Subcutaneous abdominal adipose tissue (tissue), 5 donors: Measurements from ENCODE around the gene FYN.
A peak's percentile ranks its signal among the peaks of the same experiment; 100 is the strongest.

ENCODE experiments used
- H3K27ac ChIP-seq: one replicate; pipeline ENCODE4 v1.7.0; 2013; ENCODE audit warnings: low read depth, mild to moderate bottlenecking, inconsistent platforms, low read length, moderate library complexity
- H3K27me3 ChIP-seq, 5 donors: one replicate each; pipeline ENCODE4 v1.7.0; 2013; ENCODE audit warnings: low read length in 5 of 5, inconsistent platforms in 1 of 5; ENCODE audit not compliant: control insufficient read depth in 5 of 5, insufficient read depth in 4 of 5
- H3K36me3 ChIP-seq, 5 donors: one replicate each; pipeline ENCODE4 v1.7.0; 2013; ENCODE audit warnings: low read length in 5 of 5; ENCODE audit not compliant: control insufficient read depth in 5 of 5, insufficient read depth in 5 of 5
- H3K4me1 ChIP-seq, 5 donors: one replicate each; pipeline ENCODE4 v1.7.0; 2013; ENCODE audit warnings: low read length in 5 of 5, mild to moderate bottlenecking in 3 of 5, moderate library complexity in 1 of 5; ENCODE audit not compliant: control insufficient read depth in 5 of 5, insufficient read depth in 5 of 5
- H3K4me3 ChIP-seq, 5 donors: one replicate each; pipeline ENCODE4 v1.7.0; 2013; ENCODE audit warnings: low read length in 5 of 5, low read depth in 1 of 5
- H3K9ac ChIP-seq, 5 donors: one replicate each; pipeline ENCODE4 v1.7.0; 2013; ENCODE audit warnings: low read length in 5 of 5, mild to moderate bottlenecking in 4 of 5, moderate library complexity in 3 of 5
- H3K9me3 ChIP-seq, 5 donors: one replicate each; pipeline ENCODE4 v1.7.0; 2013; ENCODE audit warnings: low read length in 5 of 5; ENCODE audit not compliant: control insufficient read depth in 5 of 5
- donor health status: healthy.
- donor health status: healthy.
- donor health status: healthy.
- donor health status: healthy.
- donor health status: healthy.

Gene FYN

DNA sequence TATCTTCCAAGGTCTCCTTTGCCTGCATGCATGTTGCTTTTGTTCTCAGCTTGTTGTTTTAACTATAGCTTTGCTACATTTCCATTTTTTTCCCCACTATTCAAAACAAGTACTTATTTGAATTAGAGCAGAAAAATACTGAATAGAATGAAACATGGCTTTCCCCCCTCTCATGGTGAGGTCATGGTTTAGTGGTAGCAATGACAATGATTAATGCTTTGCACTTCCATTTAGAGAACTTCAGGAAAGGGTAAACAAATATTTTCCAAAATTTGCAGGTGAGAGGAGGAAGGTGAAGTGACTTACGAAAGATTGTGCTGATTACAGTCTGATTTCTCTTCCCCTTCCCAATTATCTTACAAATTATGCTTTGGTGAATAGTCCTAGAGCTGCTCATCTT, 219.8 kb downstream of the FYN start:
- H3K36me3 ChIP-seq, result no peaks in the 10 kb centered on the region
- no peak overlapping the region for H3K27ac ChIP-seq
- no peaks in the 10 kb centered on the region for H3K9me3 ChIP-seq
- H3K4me3 ChIP-seq, result no peak overlapping the region
- no peak overlapping the region for H3K9ac ChIP-seq
- H3K4me1 ChIP-seq, result peaks cover 0 to 10% (median 8%) of the 10 kb centered on the region in 5 donors
- no peaks in the 10 kb centered on the region for H3K27me3 ChIP-seq

DNA sequence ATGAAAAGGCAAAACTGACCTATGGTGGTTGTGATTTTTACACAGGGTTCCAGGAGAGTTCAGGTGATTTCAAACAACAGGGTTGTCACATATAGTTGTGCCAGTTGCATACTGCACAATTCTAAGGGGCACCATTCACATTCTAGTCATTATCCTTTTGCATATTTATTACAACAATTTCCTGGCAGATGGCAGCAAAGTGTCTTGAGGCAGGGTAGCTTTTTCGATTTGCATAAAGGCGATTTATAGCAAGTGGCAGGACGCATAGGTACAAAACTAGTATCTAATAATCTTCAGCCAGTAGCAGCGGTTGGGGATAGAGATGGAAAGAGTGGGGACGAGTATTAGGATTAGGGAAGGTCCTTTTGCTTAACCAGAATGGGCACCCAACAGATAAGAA, 221.1 kb downstream of the FYN start:
- no peaks in the 10 kb centered on the region for H3K27me3 ChIP-seq
- H3K4me3 ChIP-seq, result no peak overlapping the region
- peaks cover 0 to 3% (median 0%) of the 10 kb centered on the region in 5 donors for H3K36me3 ChIP-seq
- H3K9me3 ChIP-seq, result no peaks in the 10 kb centered on the region
- peaks cover 0 to 8% (median 7%) of the 10 kb centered on the region in 5 donors for H3K4me1 ChIP-seq
- H3K27ac ChIP-seq, result no peak overlapping the region
- no peak overlapping the region for H3K9ac ChIP-seq

DNA sequence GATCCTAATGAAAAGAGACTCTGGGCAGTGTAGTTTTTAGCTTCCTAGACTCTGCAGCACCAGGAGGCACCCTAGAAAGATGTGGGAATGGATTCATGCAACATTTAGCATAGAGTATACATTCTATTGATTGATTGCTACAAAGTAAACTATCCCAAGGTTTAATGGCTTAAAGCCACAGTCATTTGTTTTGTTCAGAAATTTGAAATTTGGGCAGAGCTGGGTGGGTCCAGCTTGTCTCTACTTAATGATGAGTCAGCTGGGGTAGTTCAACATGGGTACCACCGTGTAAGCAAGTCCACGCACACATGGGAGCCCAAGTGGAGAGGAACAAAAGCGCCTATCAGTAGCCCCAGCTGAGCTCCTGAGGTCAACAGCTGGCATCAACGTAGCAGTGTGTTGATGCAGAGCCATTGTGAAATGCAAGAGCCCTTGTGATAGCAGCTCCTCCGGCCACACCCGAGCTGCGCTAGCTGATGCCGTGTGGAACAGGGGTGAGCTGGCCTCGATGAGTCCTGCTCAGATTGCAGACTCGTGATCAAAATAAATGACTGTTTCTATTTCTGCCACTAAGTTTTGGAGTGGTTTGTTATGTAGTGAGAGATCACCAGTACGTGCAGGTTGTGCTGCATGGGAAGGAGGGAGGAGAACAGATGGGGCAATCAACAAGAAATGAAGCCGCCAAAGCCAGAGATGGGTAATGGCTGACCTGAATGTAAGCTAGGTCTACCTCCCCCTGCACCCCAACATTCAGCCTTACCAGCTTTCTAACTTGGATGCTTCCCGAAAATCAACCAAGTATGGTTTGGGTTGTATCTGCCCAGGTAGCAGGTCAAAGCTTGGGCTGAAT, 221.8 kb downstream of the FYN start:
- no peak overlapping the region for H3K9ac ChIP-seq
- H3K9me3 ChIP-seq, result no peaks in the 10 kb centered on the region
- H3K4me1 ChIP-seq, result peaks cover 0 to 12% (median 9%) of the 10 kb centered on the region in 5 donors
- no peak overlapping the region for H3K27ac ChIP-seq
- no peaks in the 10 kb centered on the region for H3K27me3 ChIP-seq
- H3K36me3 ChIP-seq, result peaks cover 0 to 3% (median 0%) of the 10 kb centered on the region in 5 donors
- H3K4me3 ChIP-seq, result no peak overlapping the region

DNA sequence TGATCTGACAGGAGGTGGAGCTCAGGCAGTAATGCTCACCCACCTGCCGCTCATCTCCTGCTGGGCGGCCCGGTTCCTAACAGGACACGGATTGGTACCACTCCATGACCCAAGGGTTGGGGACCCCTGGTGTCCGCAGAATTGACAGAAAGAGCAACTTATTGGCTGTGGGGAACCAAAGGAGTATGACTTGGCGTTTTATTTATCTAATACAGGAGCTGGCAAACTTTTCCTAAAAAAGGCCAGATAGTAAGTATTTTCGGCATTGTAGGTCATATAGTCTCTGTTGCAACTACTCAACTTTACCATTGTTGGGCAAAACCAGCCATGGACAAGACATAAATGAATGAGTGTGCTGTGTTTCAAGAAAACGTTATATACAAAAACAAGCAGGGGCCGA, 223.2 kb downstream of the FYN start:
- H3K4me1 ChIP-seq, result peaks cover 0 to 12% (median 9%) of the 10 kb centered on the region in 5 donors
- no peak overlapping the region for H3K27ac ChIP-seq
- peaks cover 0 to 3% (median 0%) of the 10 kb centered on the region in 5 donors for H3K36me3 ChIP-seq
- no peak overlapping the region for H3K9ac ChIP-seq
- H3K27me3 ChIP-seq, result no peaks in the 10 kb centered on the region
- no peak overlapping the region for H3K4me3 ChIP-seq
- H3K9me3 ChIP-seq, result no peaks in the 10 kb centered on the region

DNA sequence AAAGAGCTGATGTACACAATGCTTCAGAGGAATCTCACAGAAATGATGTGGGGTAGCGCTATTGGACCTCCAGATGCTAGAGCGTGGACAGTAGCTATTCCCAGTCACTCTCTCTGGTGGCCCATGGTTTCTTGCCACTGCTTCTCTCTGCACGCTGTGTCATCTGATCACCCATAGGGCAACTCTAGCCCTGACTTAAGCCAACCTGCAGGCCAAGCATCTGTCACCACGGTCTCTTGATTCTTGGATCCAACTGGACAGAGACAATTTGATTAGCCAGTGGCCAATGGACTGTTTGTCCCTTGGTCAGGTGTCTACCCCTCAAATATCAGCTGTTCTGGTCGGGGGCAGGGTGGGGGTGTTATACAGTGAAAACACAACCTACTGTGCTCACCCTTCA, 225.2 kb downstream of the FYN start:
- Histone ChIP-seq H3K4me1 (peaks cover 0 to 12% (median 4%) of the 10 kb centered on the region in 5 donors), H3K36me3 (peaks cover 0 to 3% (median 0%) of the 10 kb centered on the region in 5 donors), H3K9ac (no peak overlapping the region), H3K27ac (no peak overlapping the region), H3K4me3 (no peak overlapping the region), H3K9me3 (no peaks in the 10 kb centered on the region), H3K27me3 (no peaks in the 10 kb centered on the region)

DNA sequence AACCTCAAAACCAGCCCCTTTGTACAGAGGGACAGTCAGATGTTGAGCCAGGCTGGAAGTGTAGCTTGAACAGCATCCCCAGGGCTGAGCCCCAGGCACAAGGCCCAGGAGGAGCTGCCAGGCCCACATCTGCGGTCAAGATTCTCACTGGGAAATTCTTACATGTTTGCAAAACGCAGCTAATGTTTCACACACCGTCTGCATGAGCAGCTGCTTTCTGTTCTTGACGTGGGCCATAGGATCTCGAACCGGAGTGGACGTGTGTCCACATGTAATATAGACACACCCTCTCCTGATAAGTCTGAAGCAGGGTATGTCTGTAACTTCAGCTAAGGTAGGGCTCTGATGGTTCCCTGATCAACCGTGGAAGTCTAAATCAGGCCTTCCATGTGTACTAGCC, 226.3 kb downstream of the FYN start:
- Histone ChIP-seq H3K9ac (no peak overlapping the region), H3K4me1 (peaks cover 0 to 15% (median 11%) of the 10 kb centered on the region in 5 donors), H3K27ac (no peak overlapping the region)

DNA sequence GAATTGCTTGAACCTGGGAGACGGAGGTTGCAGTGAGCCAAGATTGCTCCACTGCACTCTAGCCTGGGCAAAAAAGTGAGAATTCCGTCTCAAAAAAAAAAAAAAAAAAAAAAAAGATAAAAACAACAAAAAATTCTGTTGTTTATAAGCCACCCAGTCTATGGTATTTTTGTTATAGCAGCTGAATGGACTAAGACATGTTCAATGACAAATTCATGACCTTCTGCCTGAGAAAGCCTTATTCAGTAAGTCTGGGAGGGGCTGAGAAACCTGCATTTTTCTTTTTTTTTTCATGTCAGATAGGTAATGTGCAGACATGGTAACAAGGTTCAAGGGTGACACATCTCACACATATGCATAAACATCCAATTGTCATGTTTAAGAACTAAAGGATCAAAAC, 227.2 kb downstream of the FYN start:
- no peak overlapping the region for H3K9ac ChIP-seq
- H3K4me1 ChIP-seq, result peaks cover 0 to 15% (median 11%) of the 10 kb centered on the region in 5 donors
- H3K27me3 ChIP-seq, result no peaks in the 10 kb centered on the region
- H3K9me3 ChIP-seq, result no peaks in the 10 kb centered on the region
- H3K36me3 ChIP-seq, result peaks cover 0 to 3% (median 0%) of the 10 kb centered on the region in 5 donors
- H3K4me3 ChIP-seq, result no peak overlapping the region
- H3K27ac ChIP-seq, result no peak overlapping the region

More for the DNA sequence above, 226.3 kb downstream of the FYN start:
- Histone ChIP-seq H3K36me3 (peaks cover 0 to 3% (median 0%) of the 10 kb centered on the region in 5 donors), H3K9me3 (no peaks in the 10 kb centered on the region), H3K4me3 (no peak overlapping the region), H3K27me3 (no peaks in the 10 kb centered on the region)

DNA sequence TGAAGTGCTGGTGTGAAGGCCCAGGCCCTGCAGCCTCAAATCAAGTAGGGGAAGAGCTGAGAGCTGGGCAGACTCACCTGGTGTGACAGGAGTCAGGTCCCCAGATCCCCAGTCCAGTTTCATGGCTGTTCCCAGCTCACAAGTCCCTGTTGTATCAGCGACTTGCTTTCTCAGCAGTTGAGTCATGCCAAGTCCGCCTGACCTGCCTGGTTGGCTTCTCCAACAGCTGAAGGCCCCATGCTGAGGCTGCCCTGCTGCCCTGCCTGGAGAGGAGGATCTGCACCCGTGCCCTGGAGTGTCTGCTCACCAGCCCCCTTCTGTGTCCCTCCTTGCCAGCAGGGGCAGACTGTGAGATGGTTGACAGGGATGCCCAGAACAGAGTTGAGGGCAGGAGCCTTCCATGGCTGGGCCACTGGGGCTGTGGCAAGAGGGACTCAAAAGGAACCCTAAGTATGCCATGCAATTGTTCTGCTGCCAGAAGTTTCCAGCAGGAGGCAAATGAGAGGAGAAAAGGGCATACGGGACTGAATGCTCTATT, 228.3 kb downstream of the FYN start:
- Histone ChIP-seq H3K9ac (no peak overlapping the region), H3K27ac (no peak overlapping the region), H3K27me3 (no peaks in the 10 kb centered on the region), H3K4me1 (peaks cover 0 to 15% (median 11%) of the 10 kb centered on the region in 5 donors), H3K36me3 (peaks cover 0 to 3% (median 0%) of the 10 kb centered on the region in 5 donors), H3K4me3 (no peak overlapping the region), H3K9me3 (no peaks in the 10 kb centered on the region)

DNA sequence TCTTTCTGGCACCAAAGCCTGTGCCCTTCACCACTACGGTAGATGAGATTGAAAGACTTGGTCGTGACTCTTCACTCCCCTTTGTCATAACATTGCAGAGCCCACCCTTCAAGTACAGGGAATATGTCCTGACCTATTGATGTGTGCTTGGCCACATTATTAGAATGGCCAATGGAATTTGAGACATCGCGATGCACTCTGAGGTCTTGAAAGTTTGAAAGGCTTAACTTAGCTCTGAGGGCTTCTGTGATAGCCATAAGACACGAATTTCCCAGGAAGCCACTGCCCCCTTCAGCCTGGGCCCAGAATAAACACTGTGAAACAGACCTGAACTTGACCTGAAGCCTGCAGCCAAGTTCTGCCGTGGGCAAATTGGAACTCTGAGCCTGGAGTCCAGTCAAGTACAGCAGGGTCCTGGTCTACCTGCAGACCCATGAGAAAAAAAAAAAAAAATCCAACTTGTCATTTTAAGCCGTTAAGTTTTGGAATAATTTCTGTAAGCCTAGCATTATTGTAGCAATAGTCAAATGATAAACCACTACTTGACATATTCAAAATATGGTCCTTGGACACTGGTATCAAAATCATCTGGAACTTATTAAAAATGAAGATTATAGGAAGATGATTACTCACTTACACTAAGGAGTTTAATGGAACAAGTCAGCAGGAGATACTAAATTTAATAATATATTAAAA, 230.6 kb downstream of the FYN start:
- Histone ChIP-seq H3K4me1 (peaks cover 0 to 15% (median 11%) of the 10 kb centered on the region in 5 donors), H3K27ac (no peak overlapping the region), H3K36me3 (no peaks in the 10 kb centered on the region), H3K9ac (peak overlapping the region in 1 of 5 donors; percentile 67), H3K9me3 (no peaks in the 10 kb centered on the region), H3K27me3 (no peaks in the 10 kb centered on the region), H3K4me3 (no peak overlapping the region)

DNA sequence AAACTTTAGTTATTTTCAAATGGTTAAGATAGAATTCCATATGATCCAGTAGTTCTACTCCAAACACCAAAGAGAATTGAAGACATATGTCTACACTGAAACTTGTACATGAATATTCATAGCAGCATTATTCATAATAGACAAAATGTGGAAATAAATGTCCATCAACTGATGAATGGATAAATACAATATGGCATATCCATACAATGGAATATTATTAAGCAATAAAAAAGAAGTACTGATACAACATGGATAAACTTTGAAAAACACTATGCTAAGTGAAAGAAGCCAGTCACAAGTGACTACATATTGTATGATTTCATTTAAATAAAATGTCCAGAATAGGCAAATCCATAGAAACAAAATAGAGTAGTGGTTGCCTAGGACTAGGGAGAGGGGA, 234.0 kb downstream of the FYN start:
- Histone ChIP-seq H3K9me3 (no peaks in the 10 kb centered on the region), H3K4me1 (peaks cover 0 to 7% (median 4%) of the 10 kb centered on the region in 5 donors), H3K27me3 (no peaks in the 10 kb centered on the region), H3K4me3 (no peak overlapping the region), H3K27ac (no peak overlapping the region), H3K9ac (no peak overlapping the region), H3K36me3 (no peaks in the 10 kb centered on the region)
